ENCODE results near the gene GFPT2. TPM values are rescaled to one million over a fixed set of nuclear protein-coding genes. Genes with fewer than 3 reads are reported as not detected.

The GFPT2 gene
- total and polyA plus RNA-seq, 10 of the 15 experiments (the other 5 are each of a cell fraction or from before 2014, with no cell fraction given): 0.05 to 0.33 (median 0.11) TPM; not detected in 4

GRCh38 chr5:180291943-180292831 is 60.9 kb downstream of the GFPT2 start, which contains the start of gene MAPK9 (continued):
- TF ChIP-seq, protein P1, sequence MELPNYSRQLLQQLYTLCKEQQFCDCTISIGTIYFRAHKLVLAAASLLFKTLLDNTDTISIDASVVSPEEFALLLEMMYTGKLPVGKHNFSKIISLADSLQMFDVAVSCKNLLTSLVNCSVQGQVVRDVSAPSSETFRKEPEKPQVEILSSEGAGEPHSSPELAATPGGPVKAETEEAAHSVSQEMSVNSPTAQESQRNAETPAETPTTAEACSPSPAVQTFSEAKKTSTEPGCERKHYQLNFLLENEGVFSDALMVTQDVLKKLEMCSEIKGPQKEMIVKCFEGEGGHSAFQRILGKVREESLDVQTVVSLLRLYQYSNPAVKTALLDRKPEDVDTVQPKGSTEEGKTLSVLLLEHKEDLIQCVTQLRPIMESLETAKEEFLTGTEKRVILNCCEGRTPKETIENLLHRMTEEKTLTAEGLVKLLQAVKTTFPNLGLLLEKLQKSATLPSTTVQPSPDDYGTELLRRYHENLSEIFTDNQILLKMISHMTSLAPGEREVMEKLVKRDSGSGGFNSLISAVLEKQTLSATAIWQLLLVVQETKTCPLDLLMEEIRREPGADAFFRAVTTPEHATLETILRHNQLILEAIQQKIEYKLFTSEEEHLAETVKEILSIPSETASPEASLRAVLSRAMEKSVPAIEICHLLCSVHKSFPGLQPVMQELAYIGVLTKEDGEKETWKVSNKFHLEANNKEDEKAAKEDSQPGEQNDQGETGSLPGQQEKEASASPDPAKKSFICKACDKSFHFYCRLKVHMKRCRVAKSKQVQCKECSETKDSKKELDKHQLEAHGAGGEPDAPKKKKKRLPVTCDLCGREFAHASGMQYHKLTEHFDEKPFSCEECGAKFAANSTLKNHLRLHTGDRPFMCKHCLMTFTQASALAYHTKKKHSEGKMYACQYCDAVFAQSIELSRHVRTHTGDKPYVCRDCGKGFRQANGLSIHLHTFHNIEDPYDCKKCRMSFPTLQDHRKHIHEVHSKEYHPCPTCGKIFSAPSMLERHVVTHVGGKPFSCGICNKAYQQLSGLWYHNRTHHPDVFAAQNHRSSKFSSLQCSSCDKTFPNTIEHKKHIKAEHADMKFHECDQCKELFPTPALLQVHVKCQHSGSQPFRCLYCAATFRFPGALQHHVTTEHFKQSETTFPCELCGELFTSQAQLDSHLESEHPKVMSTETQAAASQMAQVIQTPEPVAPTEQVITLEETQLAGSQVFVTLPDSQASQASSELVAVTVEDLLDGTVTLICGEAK (IDR thresholded peaks at IDR 0.05; ENCODE audit: borderline replicate concordance): no peak
- TF ChIP-seq TCF7 (IDR thresholded peaks at IDR 0.05; ENCODE audit: borderline replicate concordance) (no peak), CBX5 (IDR thresholded peaks at IDR 0.05; ENCODE audit: low read depth) (no peak), RUNX3 (IDR thresholded peaks at IDR 0.05; ENCODE audit: low read length) (no peak), STAT3 (IDR thresholded peaks at IDR 0.05; ENCODE audit: low read depth, low read length) (no peak), CBX3 (IDR thresholded peaks at IDR 0.05; ENCODE audit: borderline replicate concordance, low read depth) (no peak), TAF1 (IDR thresholded peaks at IDR 0.05; ENCODE audit: borderline replicate concordance, low read depth, low read length) (no peak)

Data from GM12878 (cell line).